Activated T-cell treated with anti-CD3 and anti-CD28 coated beads for 4 hours (primary cell): ENCODE measurements around the gene LYPD6B.

Experiments used
- DNase-seq: peaks from one replicate; pipeline ENCODE4 v3.0.0-alpha.2; 2020

Gene LYPD6B

DNA sequence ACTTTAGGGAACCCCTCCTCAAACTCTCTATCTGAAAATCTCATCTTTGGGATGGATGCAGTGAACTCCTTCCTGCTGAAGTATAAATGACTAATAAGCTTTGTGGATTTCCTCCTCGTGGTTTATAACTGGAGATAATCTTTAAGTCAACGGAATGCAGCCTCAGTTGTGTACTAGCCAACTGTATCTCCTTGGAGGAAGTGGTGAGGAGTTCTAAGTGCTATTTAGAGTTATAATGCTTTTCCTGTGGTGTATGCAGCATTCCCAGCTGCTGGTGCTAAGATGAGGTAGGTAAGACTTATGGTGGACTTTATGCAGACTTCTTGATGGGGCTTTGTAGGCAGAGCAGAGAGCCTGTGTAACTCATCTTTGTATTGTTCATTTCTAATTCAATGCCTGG, 90.9 kb downstream of the LYPD6B start:
- DNase-seq, result no peak

GRCh38 chr2:149132339-149132738, 93.8 kb downstream of the LYPD6B start:
- DNase-seq, result no peak

GRCh38 chr2:149132901-149133300, 94.4 kb downstream of the LYPD6B start:
- no peak for DNase-seq

DNA sequence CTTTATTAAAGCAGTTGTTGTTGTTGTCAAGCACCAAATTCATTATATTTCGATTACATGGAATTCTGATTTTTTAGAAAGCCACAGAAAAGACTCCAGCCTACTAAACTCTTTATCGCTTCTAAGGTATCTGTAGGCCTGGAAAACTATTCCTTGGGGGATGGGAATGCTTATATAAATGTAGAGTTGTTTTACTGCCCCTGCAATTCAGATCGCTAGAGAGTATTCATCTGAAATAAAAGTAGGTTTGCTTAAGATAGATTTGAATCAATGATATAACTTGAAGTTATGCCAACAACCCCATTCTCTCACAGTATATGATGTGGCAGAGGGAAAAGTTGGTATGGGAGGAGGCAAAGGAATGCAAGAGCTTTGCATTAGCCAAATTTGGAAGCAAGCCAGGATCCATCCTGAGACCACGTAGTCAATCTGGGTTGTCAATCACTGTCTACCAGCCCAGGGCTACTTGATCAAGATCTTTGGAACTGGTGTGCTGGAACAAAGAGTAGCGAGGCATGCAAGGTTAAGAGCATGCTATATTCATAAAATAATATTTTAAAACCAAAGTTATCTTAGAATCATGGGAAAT, 95.9 kb downstream of the LYPD6B start:
- DNase-seq, result no peak

DNA sequence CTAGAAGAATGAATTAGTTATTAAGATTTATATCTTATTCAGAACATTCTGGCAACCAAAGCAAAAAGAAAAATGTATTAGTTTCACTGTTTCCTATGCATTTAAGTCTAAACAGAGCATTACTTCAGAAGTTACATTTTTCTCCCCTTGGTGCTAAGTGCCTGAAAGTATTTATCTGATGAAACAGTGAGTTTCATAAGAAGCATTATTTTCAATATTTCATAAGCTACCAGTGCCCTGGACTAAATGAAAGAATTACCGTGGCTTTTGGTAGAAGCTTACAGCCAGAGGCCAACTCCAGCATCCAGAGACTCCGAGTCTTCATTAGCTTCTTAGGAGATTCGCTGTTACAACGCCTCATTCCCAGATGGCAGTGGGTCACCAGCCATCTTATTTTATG, 97.6 kb downstream of the LYPD6B start:
- no peak for DNase-seq

DNA sequence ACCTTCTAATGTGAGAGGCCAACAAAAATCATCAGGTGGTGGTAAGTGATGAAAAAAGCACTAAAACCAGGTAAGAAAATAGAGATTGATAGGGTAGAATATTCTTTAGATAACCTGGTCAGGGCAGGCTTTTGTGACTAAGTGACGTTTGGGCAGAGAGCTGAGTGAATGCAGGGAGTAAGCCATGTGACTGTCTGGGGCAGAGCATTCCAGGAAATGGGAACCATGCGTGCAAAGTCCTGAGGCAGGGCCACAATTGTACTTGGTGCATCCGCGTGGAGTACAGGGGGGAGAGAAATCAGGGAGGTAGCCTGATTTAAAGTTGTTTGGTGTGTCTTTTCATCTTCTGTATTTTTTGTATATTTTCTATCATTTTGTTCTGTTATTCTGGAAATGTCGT, 102.5 kb downstream of the LYPD6B start:
- DNase-seq, result no peak

DNA sequence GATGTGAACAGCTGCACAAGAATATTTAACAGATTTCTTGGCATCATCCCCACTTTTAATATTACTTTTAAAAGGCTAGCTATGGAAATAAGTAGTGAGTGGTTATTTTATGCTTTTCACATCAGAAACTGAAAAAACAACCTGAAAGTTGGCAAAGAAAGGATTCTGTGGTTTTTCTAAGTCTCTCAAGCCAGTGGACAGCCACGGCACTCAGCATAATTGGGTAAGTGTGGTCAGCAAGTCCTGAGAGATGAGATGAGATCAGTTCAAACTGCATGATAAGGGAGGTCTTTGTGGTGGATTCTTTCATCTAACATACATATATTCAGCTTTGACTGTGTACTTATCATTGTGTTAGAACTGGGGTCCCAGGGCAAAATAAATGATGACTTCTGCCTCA, 105.2 kb downstream of the LYPD6B start:
- DNase-seq, result no peak

GRCh38 chr2:149145314-149146295, 107.1 kb downstream of the LYPD6B start:
- DNase-seq, result no peak

- no peak for DNase-seq
Measured at GRCh38 chr2:149146876-149147275, 108.4 kb downstream of the LYPD6B start.

DNA sequence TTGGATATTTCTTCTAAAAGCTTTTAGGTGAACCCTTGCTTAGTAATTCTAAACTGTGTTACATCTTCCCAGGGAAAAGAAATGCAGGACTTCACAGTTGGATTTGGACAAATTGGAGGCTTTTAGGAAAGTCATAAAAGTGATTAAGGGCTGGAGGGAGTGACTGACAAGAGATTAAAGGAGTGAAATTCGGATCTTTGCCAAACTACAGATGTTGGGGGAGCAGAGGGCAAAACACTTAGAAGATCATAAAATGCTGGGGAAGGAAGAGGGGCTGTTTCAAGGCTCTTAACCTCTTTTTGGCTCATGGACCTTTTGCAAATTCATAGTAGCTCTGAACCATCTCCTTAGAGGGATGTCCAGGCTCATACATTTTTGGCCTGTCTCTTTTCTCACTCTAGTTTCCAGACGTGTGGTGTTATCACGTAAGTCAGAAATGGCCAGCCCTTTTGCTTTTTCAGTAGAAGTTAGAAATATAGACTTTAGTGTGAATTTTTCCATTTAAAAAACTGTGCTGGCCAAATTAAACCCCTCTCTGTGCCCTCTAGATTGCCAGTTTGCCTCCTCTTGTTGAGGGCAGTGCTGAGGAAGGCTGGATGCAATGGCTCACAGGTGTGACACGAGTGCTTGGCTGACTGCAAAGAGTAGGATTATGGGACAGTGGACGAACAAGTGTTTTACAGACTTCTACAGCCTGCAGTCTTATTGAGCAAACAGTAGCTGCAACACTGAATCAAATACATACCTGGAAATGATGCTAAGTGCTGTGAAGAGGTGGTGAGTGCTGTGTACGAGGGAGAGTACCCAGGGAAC, 109.9 kb downstream of the LYPD6B start:
- no peak for DNase-seq

- DNase-seq, result no peak
Measured at GRCh38 chr2:149149007-149149297, 110.5 kb downstream of the LYPD6B start.

- DNase-seq, result no peak
Measured at GRCh38 chr2:149152469-149152953, 114.0 kb downstream of the LYPD6B start.

DNA sequence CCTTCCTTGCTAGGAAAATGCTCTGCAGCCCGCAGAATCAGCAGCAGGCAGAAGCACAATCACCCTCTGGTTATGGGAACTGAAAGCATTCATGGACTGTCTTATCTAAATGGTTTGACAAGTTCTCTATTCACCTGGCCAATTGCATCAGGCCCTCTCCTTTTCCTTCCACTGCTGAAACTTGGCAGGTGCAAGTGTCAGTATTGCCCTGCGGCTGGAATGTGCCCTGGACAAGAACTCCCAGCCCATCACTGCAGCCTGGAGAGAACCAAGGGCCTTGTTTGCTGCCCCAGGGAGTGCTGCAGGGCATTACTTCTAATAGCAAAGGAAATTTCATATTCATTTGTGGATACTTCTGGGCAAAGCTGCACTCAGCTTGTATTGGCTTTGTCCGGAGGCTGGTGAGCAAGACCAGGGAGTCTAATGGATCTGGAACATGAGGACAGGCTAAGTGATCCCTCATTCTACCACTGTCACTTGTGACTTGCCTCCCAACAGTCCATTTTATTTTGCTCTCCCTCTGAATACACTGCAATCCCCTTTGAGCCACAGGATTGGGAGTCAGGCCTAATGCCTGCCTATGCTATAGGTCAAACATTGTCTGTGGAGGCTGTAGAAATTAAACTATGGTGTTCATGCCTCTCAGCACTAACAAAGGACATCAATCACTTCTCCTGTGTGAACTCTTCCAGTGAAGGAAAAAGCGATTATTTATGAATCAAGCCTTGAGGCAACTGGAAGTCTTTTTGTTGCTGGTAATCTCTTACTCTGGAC, 116.9 kb downstream of the LYPD6B start:
- DNase-seq, result no peak

GRCh38 chr2:149155988-149156387, 117.5 kb downstream of the LYPD6B start:
- no peak for DNase-seq

- no peak for DNase-seq
Measured at GRCh38 chr2:149156971-149157740, 118.7 kb downstream of the LYPD6B start.

- DNase-seq, result no peak
Measured at GRCh38 chr2:149158957-149159356, 120.5 kb downstream of the LYPD6B start.

- DNase-seq, result no peak
Measured at GRCh38 chr2:149160195-149160594, 121.7 kb downstream of the LYPD6B start.

DNA sequence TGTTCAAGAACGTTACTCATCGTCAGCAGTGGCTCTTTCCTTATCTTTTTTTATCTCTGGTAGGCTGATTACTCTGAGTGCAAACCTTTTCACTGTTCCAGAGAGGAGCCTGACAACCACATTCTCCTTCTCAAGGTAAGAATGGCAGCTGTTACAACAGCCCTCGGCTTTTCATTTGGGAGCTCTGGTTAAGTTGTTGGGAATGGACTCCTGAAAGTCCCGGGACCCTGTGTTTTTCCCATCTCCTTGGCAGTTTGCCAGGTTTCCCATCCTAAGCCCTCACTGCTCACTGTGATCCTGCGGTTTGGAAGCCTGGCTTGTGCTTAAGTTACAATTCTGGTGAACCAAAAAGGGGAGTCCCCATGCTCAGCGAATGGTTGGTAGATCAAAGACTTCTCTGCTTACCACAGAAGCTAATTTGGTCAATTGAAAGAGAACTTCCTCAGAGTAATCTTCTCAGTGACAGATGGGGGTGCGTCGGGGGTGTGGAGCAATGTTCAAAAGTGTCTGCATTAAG, 122.3 kb downstream of the LYPD6B start:
- DNase-seq, result peak; percentile 11

GRCh38 chr2:149161481-149162225, 123.2 kb downstream of the LYPD6B start:
- no peak for DNase-seq

GRCh38 chr2:149164296-149164695, 125.8 kb downstream of the LYPD6B start:
- no peak for DNase-seq

DNA sequence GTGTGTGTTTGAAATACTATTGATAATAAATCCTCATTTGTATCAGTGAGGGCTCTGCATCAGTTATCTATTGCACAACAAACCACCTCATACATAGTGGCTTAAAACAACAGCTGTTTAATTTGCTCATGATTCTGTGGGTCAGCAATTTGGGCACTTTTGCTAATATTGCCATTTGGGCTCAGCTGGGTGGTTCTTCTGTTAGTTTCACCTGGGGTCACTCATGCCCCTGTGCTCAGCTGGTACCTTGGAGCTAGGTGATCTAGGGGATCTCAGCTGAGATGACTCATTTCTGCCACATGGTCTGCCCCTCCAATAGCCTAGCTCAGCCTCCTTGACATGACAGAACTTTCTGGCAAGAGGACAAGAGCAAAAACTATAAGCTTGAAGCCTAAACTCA, 126.3 kb downstream of the LYPD6B start:
- no peak for DNase-seq
